GM19238 (cell line): ENCODE data around the gene RNF215.

ENCODE experiments used
- DNase-seq: peaks from one replicate; pipeline ENCODE4 v3.0.0; 2011; ENCODE audit warnings: low spot score; ENCODE audit not compliant: insufficient read length

RNF215 gene

GRCh38 chr22:30397656-30398635 lies 10.7 kb upstream of the RNF215 start:
- DNase-seq = no peak

GRCh38 chr22:30396871-30397655 lies 9.9 kb upstream of the RNF215 start, which contains the start of gene SEC14L2:
SEC14L2 (plus strand) TSS chr22:30397018; CDS start chr22:30397117, 99 bp downstream.
- no peak for DNase-seq

- DNase-seq = no peak
These were observed 6.7 kb upstream of the RNF215 start for GRCh38 chr22:30393885-30394284.

GRCh38 chr22:30393322-30393680 lies 6.1 kb upstream of the RNF215 start:
- no peak for DNase-seq

- DNase-seq = no peak
These were observed 5.6 kb upstream of the RNF215 start for GRCh38 chr22:30392661-30393321.

GRCh38 chr22:30390974-30391691 lies 3.9 kb upstream of the RNF215 start:
- peak; percentile 76 for DNase-seq

GRCh38 chr22:30386608-30386959 lies 627 bp downstream of the RNF215 start:
- no peak for DNase-seq

- no peak for DNase-seq
These were observed 1.3 kb downstream of the RNF215 start for GRCh38 chr22:30385942-30386341.

- no peak for DNase-seq
These were observed 4.2 kb downstream of the RNF215 start for GRCh38 chr22:30383061-30383460.

- no peak for DNase-seq
These were observed 4.9 kb downstream of the RNF215 start for GRCh38 chr22:30382340-30382739.

GRCh38 chr22:30381264-30381663 lies 5.9 kb downstream of the RNF215 start:
- no peak for DNase-seq

- DNase-seq = no peak
These were observed 7.2 kb downstream of the RNF215 start for GRCh38 chr22:30380011-30380410.

GRCh38 chr22:30375312-30375849 lies 11.8 kb downstream of the RNF215 start:
- no peak for DNase-seq

GRCh38 chr22:30373331-30374325 lies 13.6 kb downstream of the RNF215 start:
- no peak for DNase-seq

GRCh38 chr22:30372915-30373314 lies 14.3 kb downstream of the RNF215 start:
- DNase-seq = no peak

GRCh38 chr22:30371981-30372380 lies 15.2 kb downstream of the RNF215 start:
- DNase-seq = no peak

- DNase-seq = no peak
These were observed 15.9 kb downstream of the RNF215 start for GRCh38 chr22:30371321-30371720.

- DNase-seq = no peak
These were observed 16.5 kb downstream of the RNF215 start for GRCh38 chr22:30370641-30371230.

GRCh38 chr22:30368420-30368819 lies 18.8 kb downstream of the RNF215 start:
- no peak for DNase-seq
